ENCODE measurements around the gene PHLDA2.

The PHLDA2 gene

GRCh38 chr11:2958251-2958650 lies 29.0 kb upstream of the PHLDA2 start:
- Histone ChIP-seq H3K27me3 (replicated peaks) (no peaks in the 10 kb centered on the region), H3K27ac (no peak overlapping the region), H3K4me3 (ENCODE audit: low read depth, low read length) (no peak overlapping the region), H3K36me3 (replicated peaks) (peaks cover 59% of the 10 kb centered on the region)
- in situ Hi-C loops (cut with HindIII; ENCODE audit: low pct_ligation_motif_present, low sequenced_read_pairs): no loop called here
- TF ChIP-seq, protein P1, sequence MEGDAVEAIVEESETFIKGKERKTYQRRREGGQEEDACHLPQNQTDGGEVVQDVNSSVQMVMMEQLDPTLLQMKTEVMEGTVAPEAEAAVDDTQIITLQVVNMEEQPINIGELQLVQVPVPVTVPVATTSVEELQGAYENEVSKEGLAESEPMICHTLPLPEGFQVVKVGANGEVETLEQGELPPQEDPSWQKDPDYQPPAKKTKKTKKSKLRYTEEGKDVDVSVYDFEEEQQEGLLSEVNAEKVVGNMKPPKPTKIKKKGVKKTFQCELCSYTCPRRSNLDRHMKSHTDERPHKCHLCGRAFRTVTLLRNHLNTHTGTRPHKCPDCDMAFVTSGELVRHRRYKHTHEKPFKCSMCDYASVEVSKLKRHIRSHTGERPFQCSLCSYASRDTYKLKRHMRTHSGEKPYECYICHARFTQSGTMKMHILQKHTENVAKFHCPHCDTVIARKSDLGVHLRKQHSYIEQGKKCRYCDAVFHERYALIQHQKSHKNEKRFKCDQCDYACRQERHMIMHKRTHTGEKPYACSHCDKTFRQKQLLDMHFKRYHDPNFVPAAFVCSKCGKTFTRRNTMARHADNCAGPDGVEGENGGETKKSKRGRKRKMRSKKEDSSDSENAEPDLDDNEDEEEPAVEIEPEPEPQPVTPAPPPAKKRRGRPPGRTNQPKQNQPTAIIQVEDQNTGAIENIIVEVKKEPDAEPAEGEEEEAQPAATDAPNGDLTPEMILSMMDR (IDR thresholded peaks at IDR 0.05; ENCODE audit: low read depth, low read length, missing control alignments): no peak
- DNase-seq: no peak

- in situ Hi-C loops (cut with HindIII; ENCODE audit: low pct_ligation_motif_present, low sequenced_read_pairs): no loop called here
- peaks cover 64% of the 10 kb centered on the region for H3K36me3 ChIP-seq (replicated peaks)
These were observed 26.8 kb upstream of the PHLDA2 start for GRCh38 chr11:2955906-2956476.

DNA sequence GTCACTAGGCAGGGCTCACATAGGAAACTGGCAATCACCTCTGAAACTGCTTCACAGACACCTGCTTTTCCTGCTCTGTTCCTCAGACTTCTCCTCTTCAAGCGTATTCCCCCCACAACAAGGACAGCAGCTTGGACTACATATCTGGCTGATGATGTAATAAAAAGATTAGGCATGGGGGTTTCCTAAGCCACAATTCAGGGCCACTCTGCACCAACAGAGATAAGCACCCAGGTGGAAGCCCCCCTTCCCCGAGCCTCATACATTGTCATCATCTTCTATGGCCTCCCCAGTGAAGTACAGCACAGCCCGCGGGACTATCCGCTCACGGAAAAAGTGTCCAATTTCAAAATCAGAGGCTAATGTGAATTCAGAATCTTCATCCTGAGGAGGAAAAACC lies 25.0 kb upstream of the PHLDA2 start:
- in situ Hi-C loops (cut with HindIII; ENCODE audit: low pct_ligation_motif_present, low sequenced_read_pairs): no loop called here
- H3K27ac ChIP-seq: no peak overlapping the region
- H3K4me3 ChIP-seq (ENCODE audit: low read depth, low read length): no peak overlapping the region
- TF ChIP-seq, protein P1 (IDR thresholded peaks at IDR 0.05; ENCODE audit: low read depth, low read length, missing control alignments): no peak
- H3K36me3 ChIP-seq (replicated peaks): peaks cover 52% of the 10 kb centered on the region
- DNase-seq: no peak
- no peaks in the 10 kb centered on the region for H3K27me3 ChIP-seq (replicated peaks)

More at GRCh38 chr11:2955906-2956476, 26.8 kb upstream of the PHLDA2 start:
- Histone ChIP-seq H3K4me3 (ENCODE audit: low read depth, low read length) (no peak overlapping the region), H3K27ac (no peak overlapping the region), H3K27me3 (replicated peaks) (no peaks in the 10 kb centered on the region)
- TF ChIP-seq, protein P1 (IDR thresholded peaks at IDR 0.05; ENCODE audit: low read depth, low read length, missing control alignments): peak; percentile 37
- no peak for DNase-seq

- Histone ChIP-seq H3K27me3 (replicated peaks) (no peaks in the 10 kb centered on the region), H3K4me3 (ENCODE audit: low read depth, low read length) (no peak overlapping the region), H3K36me3 (replicated peaks) (peaks cover 46% of the 10 kb centered on the region), H3K27ac (peak overlapping the region; percentile 82)
- TF ChIP-seq, protein P1 (IDR thresholded peaks at IDR 0.05; ENCODE audit: low read depth, low read length, missing control alignments): no peak
- in situ Hi-C loops (cut with HindIII; ENCODE audit: low pct_ligation_motif_present, low sequenced_read_pairs): no loop called here
- no peak for DNase-seq
These were observed 23.1 kb upstream of the PHLDA2 start for GRCh38 chr11:2952290-2952689.

- H3K27me3 ChIP-seq (replicated peaks): no peaks in the 10 kb centered on the region
- peaks cover 40% of the 10 kb centered on the region for H3K36me3 ChIP-seq (replicated peaks)
- peak; percentile 71 for DNase-seq
- H3K4me3 ChIP-seq (ENCODE audit: low read depth, low read length): no peak overlapping the region
- TF ChIP-seq, protein P1 (IDR thresholded peaks at IDR 0.05; ENCODE audit: low read depth, low read length, missing control alignments): no peak
- in situ Hi-C loops (cut with HindIII; ENCODE audit: low pct_ligation_motif_present, low sequenced_read_pairs): no loop called here
- peak overlapping the region; percentile 82 for H3K27ac ChIP-seq
These were observed 22.3 kb upstream of the PHLDA2 start for GRCh38 chr11:2951231-2952110.

All from brain microvascular endothelial cell (primary cell).